ENCODE results near the gene BRIP1. TPM values are rescaled to one million over a fixed set of nuclear protein-coding genes. Genes with fewer than 3 reads are reported as not detected.

BRIP1 gene
- total RNA-seq, 2 experiments from 2014 or later = 13.2 to 14.5 TPM

DNA sequence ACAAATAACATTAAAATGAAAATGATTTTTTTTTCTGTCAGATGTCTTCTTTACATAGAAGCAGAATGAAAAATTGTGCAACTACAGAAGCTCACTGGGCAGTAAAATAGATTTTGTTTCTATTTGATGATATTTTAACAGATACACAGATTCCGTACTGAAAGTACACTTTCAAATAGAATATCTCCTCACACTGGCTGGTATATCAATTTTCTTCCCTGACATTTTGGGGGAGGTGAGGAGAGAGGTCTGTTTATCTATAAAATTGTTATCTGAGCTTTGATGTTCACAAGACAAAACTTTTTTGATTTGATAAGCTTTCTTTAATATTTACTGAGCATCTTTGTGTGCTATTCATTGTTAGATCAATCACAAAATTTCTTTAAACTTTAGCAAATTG is 148.0 kb downstream of the BRIP1 start:
- peaks cover 21% of the 10 kb centered on the region for H3K36me3 Mint-ChIP-seq (ENCODE audit: low read depth)
- H3K27me3 Mint-ChIP-seq = no peaks in the 10 kb centered on the region
- peaks cover 20% of the 10 kb centered on the region for H3K9me3 Mint-ChIP-seq
- no peak overlapping the region for H3K27ac Mint-ChIP-seq
- ChIA-PET CTCF (interaction anchor here (1.0 kb wide), 1 partner anchor 80 kb away, joined by 3 read pairs; no protein-coding TSS in a partner anchor), POLR2A (no interaction called here)
- no peak overlapping the region for H3K4me3 Mint-ChIP-seq
- DNase-seq = no peak
- H3K4me1 Mint-ChIP-seq (ENCODE audit: low read depth) = no peaks in the 10 kb centered on the region
- TF ChIP-seq, protein P1, sequence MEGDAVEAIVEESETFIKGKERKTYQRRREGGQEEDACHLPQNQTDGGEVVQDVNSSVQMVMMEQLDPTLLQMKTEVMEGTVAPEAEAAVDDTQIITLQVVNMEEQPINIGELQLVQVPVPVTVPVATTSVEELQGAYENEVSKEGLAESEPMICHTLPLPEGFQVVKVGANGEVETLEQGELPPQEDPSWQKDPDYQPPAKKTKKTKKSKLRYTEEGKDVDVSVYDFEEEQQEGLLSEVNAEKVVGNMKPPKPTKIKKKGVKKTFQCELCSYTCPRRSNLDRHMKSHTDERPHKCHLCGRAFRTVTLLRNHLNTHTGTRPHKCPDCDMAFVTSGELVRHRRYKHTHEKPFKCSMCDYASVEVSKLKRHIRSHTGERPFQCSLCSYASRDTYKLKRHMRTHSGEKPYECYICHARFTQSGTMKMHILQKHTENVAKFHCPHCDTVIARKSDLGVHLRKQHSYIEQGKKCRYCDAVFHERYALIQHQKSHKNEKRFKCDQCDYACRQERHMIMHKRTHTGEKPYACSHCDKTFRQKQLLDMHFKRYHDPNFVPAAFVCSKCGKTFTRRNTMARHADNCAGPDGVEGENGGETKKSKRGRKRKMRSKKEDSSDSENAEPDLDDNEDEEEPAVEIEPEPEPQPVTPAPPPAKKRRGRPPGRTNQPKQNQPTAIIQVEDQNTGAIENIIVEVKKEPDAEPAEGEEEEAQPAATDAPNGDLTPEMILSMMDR (IDR thresholded peaks at IDR 0.05) = no peak
- ATAC-seq = no peak
- intact Hi-C loops (cut with micrococcal nuclease) = no loop called here

DNA sequence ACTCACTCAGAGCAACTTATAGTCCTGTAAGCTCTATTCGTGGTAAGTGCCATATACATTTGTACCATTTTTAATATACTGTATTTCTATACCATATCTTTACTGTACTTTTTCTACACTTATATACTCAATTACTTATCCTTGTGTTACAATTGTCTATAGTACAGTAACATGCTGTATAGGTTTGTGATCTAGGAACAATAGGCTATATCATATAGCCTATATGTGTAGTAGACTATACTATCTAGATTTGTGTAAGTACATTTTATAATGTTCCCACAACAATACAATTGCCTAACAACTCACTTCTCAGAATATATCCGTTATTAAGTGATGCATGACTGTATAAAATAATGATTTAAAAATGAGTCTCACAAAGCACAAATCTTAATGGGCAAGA is 149.0 kb downstream of the BRIP1 start:
- H3K4me1 Mint-ChIP-seq (ENCODE audit: low read depth) = no peaks in the 10 kb centered on the region
- peaks cover 20% of the 10 kb centered on the region for H3K9me3 Mint-ChIP-seq
- H3K36me3 Mint-ChIP-seq (ENCODE audit: low read depth) = peaks cover 24% of the 10 kb centered on the region
- no peak overlapping the region for H3K4me3 Mint-ChIP-seq
- TF ChIP-seq, protein P1 (IDR thresholded peaks at IDR 0.05) = no peak
- intact Hi-C loops (cut with micrococcal nuclease) = no loop called here
- POLR2A ChIA-PET = no interaction called here
- no peak overlapping the region for H3K27ac Mint-ChIP-seq
- CTCF ChIA-PET = interaction anchor here (0.6 kb wide), 1 partner anchor 163 kb away, joined by 3 read pairs; no protein-coding TSS in a partner anchor
- ATAC-seq (no peak), DNase-seq (no peak)
- no peaks in the 10 kb centered on the region for H3K27me3 Mint-ChIP-seq

DNA sequence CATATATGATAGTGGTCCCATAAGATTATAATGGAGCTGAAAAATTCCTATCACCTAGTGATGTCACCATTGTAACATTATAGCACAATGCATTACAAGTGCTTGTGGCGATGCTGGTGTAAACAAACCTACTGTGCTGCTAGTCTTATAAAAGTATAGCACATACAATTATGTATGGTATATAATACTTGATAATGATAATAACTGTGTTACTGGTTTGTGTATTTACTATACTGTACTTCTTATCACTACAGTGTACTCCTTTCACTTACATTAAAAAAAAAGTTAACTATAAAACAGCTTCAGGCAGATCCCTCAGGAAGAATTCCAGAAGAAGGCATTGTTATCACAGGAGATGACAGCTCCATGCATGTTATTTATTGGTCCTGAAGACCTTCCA is 150.3 kb downstream of the BRIP1 start:
- Mint-ChIP-seq H3K27me3 (no peaks in the 10 kb centered on the region), H3K9me3 (peaks cover 13% of the 10 kb centered on the region)

GRCh38 chr17:61710546-61710945 is 152.8 kb downstream of the BRIP1 start:
- intact Hi-C loops (cut with micrococcal nuclease) = no loop called here
- H3K9me3 Mint-ChIP-seq = no peaks in the 10 kb centered on the region
- H3K27ac Mint-ChIP-seq = no peak overlapping the region
- H3K36me3 Mint-ChIP-seq (ENCODE audit: low read depth) = peaks cover 28% of the 10 kb centered on the region
- no peaks in the 10 kb centered on the region for H3K27me3 Mint-ChIP-seq
- DNase-seq (no peak), ATAC-seq (no peak)
- ChIA-PET POLR2A (no interaction called here), CTCF (no interaction called here)
- H3K4me3 Mint-ChIP-seq = no peak overlapping the region
- TF ChIP-seq, protein P1 (IDR thresholded peaks at IDR 0.05) = no peak
- H3K4me1 Mint-ChIP-seq (ENCODE audit: low read depth) = no peaks in the 10 kb centered on the region

More for the DNA sequence above, 150.3 kb downstream of the BRIP1 start:
- ATAC-seq = no peak
- Mint-ChIP-seq H3K4me3 (no peak overlapping the region), H3K36me3 (ENCODE audit: low read depth) (peaks cover 27% of the 10 kb centered on the region), H3K4me1 (ENCODE audit: low read depth) (no peaks in the 10 kb centered on the region), H3K27ac (no peak overlapping the region)
- intact Hi-C loops (cut with micrococcal nuclease) = no loop called here
- TF ChIP-seq, protein P1 (IDR thresholded peaks at IDR 0.05) = no peak
- no peak for DNase-seq
- CTCF ChIA-PET = interaction anchor here (1.1 kb wide), 1 partner anchor 38 kb away, joined by 3 read pairs; no protein-coding TSS in a partner anchor
- POLR2A ChIA-PET = no interaction called here

DNA sequence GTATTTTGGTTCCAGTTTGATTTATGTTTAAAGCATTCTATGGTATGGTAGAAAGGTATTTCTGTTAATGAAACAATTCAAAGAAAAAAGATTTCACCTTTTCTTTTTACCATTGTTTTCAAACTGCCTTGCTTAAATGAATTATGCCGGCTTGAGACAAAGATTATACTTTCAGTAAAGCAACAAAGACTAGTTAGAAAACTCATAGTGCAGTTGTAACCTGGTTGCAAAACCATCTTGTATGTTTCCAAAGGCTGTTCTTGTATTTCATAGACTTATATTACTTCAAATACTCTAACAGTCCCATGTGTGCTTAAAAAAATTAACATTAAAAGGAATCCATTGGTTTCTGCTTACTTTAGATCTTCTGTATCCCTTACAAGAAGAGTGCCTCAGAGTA is 153.8 kb downstream of the BRIP1 start:
- Mint-ChIP-seq H3K27me3 (no peaks in the 10 kb centered on the region), H3K4me1 (ENCODE audit: low read depth) (no peaks in the 10 kb centered on the region), H3K36me3 (ENCODE audit: low read depth) (peaks cover 28% of the 10 kb centered on the region), H3K4me3 (no peak overlapping the region), H3K9me3 (peaks cover 4% of the 10 kb centered on the region), H3K27ac (no peak overlapping the region)
- ChIA-PET CTCF (no interaction called here), POLR2A (no interaction called here)
- ATAC-seq (no peak), DNase-seq (no peak)
- intact Hi-C loops (cut with micrococcal nuclease) = no loop called here
- TF ChIP-seq, protein P1 (IDR thresholded peaks at IDR 0.05) = no peak

All from activated CD8-positive, alpha-beta T cell treated with anti-CD3 and anti-CD28 coated beads for 36 hours (primary cell).